Suprapubic skin (tissue), 4 donors: ENCODE measurements around the gene CCNJL. TPM values are rescaled to one million over a fixed set of nuclear protein-coding genes. Genes with fewer than 3 reads are reported as not detected.

Experiments
- DNase-seq, 2 donors: peaks; one replicate each; pipeline ENCODE4 v3.0.0-alpha.2; 2019; ENCODE audit warnings: low spot score in 2 of 2
- H3K27ac ChIP-seq: fragments of 200-600 bp; sonication (generic); one replicate; pipeline ENCODE4 v1.5.1; 2019
- H3K27me3 ChIP-seq: fragments of 200-600 bp; sonication (generic); one replicate; pipeline ENCODE4 v1.5.1; 2019
- H3K36me3 ChIP-seq: fragments of 200-600 bp; sonication (generic); one replicate; pipeline ENCODE4 v1.5.1; 2019
- H3K4me1 ChIP-seq: fragments of 200-600 bp; sonication (generic); one replicate; pipeline ENCODE4 v1.5.1; 2019
- H3K4me3 ChIP-seq: fragments of 200-600 bp; sonication (generic); one replicate; pipeline ENCODE4 v1.5.1; 2019; ENCODE audit warnings: mild to moderate bottlenecking
- H3K9me3 ChIP-seq: fragments of 200-600 bp; sonication (generic); one replicate; pipeline ENCODE4 v1.5.1; 2019
- EP300 ChIP-seq: sonication (generic); formaldehyde crosslinking; IDR thresholded peaks from one replicate; pipeline ENCODE4 v1.6.1; 2017; ENCODE audit warnings: antibody characterized with exemption
- POLR2A ChIP-seq, 2 donors: fragments of 450-650 bp; IDR thresholded peaks; one replicate each; pipeline ENCODE4 v1.6.1; 2017; ENCODE audit warnings: antibody characterized with exemption in 2 of 2, mild to moderate bottlenecking in 2 of 2, moderate library complexity in 2 of 2
- POLR2AphosphoS5 ChIP-seq, 3 donors: sonication (generic); formaldehyde crosslinking; IDR thresholded peaks; one replicate each; pipeline ENCODE4 v1.6.1; 2017; ENCODE audit warnings: antibody characterized with exemption in 3 of 3
- WGBS: methylation state at CpG from one replicate; pipeline ENCODE4 v1.1.5; 2018; 5-methylcytosine and 5-hydroxymethylcytosine counted together
- total RNA-seq, 4 donors: library from RNA; depleted of rRNA; stranded (reverse); fragments of >200 nt; gene quantifications; one replicate each; pipeline ENCODE4 v1.1.0, GENCODE V29; 2016
- TF ChIP-seq, protein P1 (sequence below), 2 donors: fragments of 200-600 bp in 1 of 2; fragments of 450-650 bp in 1 of 2; sonication (generic) in 1 of 2; IDR thresholded peaks; one replicate each; pipeline ENCODE4 v1.5.1; 2016 to 2019; ENCODE audit warnings: antibody characterized with exemption in 2 of 2, mild to moderate bottlenecking in 1 of 2, moderate library complexity in 1 of 2

Gene CCNJL
- total RNA-seq, 4 donors from 2014 or later = 0.34 to 1.2 (median 1.2) TPM; not detected in 1

DNA sequence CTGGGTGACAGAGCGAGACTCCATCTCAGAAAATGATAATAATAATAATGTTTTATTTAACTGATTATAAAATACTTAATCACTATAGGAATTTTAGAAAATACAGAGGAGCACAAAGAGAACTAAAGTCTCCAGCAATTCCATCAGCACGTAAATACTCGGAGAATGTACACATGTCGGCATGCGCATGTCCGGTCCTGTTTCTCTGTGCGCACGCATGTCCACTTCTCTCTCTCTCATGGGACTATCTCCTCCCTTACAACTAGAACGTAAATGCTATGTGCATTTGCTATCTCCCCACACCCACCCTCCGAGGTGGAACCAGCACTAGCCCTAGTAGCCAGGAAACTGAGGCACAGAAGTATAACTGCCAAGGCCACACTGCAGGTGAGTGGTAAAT is 19.0 kb downstream of the CCNJL start:
- Histone ChIP-seq H3K27me3 (no peaks in the 10 kb centered on the region), H3K4me3 (no peak overlapping the region), H3K36me3 (no peaks in the 10 kb centered on the region), H3K9me3 (no peaks in the 10 kb centered on the region), H3K27ac (no peak overlapping the region), H3K4me1 (peaks cover 10% of the 10 kb centered on the region)
- WGBS = 87% methylated on average over 10 of the region's 10 CpGs
- no peak for DNase-seq
- TF ChIP-seq POLR2AphosphoS5 (IDR thresholded peaks at IDR 0.05) (no peak), POLR2A (IDR thresholded peaks at IDR 0.05) (no peak), EP300 (no peak)
- TF ChIP-seq, protein P1, sequence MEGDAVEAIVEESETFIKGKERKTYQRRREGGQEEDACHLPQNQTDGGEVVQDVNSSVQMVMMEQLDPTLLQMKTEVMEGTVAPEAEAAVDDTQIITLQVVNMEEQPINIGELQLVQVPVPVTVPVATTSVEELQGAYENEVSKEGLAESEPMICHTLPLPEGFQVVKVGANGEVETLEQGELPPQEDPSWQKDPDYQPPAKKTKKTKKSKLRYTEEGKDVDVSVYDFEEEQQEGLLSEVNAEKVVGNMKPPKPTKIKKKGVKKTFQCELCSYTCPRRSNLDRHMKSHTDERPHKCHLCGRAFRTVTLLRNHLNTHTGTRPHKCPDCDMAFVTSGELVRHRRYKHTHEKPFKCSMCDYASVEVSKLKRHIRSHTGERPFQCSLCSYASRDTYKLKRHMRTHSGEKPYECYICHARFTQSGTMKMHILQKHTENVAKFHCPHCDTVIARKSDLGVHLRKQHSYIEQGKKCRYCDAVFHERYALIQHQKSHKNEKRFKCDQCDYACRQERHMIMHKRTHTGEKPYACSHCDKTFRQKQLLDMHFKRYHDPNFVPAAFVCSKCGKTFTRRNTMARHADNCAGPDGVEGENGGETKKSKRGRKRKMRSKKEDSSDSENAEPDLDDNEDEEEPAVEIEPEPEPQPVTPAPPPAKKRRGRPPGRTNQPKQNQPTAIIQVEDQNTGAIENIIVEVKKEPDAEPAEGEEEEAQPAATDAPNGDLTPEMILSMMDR (IDR thresholded peaks at IDR 0.05) = no peak

GRCh38 chr5:160291467-160291866 is 20.9 kb downstream of the CCNJL start:
- Histone ChIP-seq H3K27ac (no peak overlapping the region), H3K27me3 (no peaks in the 10 kb centered on the region), H3K4me3 (no peak overlapping the region), H3K4me1 (peaks cover 19% of the 10 kb centered on the region), H3K9me3 (no peaks in the 10 kb centered on the region), H3K36me3 (no peaks in the 10 kb centered on the region)
- DNase-seq = no peak
- 67% methylated on average over 8 of the region's 8 CpGs for WGBS
- TF ChIP-seq POLR2A (IDR thresholded peaks at IDR 0.05) (no peak), POLR2AphosphoS5 (IDR thresholded peaks at IDR 0.05) (no peak), EP300 (no peak)
- TF ChIP-seq, protein P1 (IDR thresholded peaks at IDR 0.05) = no peak

GRCh38 chr5:160290751-160291150 is 21.6 kb downstream of the CCNJL start:
- Histone ChIP-seq H3K9me3 (no peaks in the 10 kb centered on the region), H3K36me3 (no peaks in the 10 kb centered on the region), H3K4me1 (peaks cover 19% of the 10 kb centered on the region), H3K27me3 (no peaks in the 10 kb centered on the region), H3K4me3 (no peak overlapping the region), H3K27ac (no peak overlapping the region)
- no peak for TF ChIP-seq POLR2A (IDR thresholded peaks at IDR 0.05)
- TF ChIP-seq, protein P1 (IDR thresholded peaks at IDR 0.05) = no peak
- no peak for TF ChIP-seq POLR2AphosphoS5 (IDR thresholded peaks at IDR 0.05)
- no peak for TF ChIP-seq EP300
- WGBS = 98% methylated on average over 3 of the region's 3 CpGs
- peak in 1 of 2 donors; percentile 9 for DNase-seq

DNA sequence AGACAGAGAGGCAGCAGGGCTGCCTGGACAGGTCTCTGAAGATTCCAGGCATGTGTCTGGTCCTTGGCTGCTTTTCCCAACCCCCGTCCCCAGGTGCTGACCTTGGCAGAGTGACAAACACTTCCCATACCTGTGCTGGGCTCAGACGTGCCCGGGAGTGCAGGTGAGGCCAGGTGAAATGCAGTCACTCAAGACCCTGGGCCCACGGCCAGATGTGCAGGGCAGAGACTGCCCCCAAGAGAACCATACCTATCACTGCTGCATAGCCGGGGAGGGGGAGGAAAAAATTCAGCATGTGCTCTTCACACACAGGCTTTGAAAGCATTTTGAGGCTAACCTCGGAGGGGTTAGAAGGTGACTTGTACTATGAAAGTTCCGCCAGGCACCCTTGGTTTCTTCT is 22.6 kb downstream of the CCNJL start:
- no peak for TF ChIP-seq POLR2AphosphoS5 (IDR thresholded peaks at IDR 0.05)
- TF ChIP-seq POLR2A (IDR thresholded peaks at IDR 0.05) = no peak
- Histone ChIP-seq H3K27me3 (no peaks in the 10 kb centered on the region), H3K27ac (no peak overlapping the region), H3K9me3 (no peaks in the 10 kb centered on the region), H3K4me3 (no peak overlapping the region), H3K36me3 (no peaks in the 10 kb centered on the region), H3K4me1 (peaks cover 19% of the 10 kb centered on the region)
- DNase-seq = no peak
- 53% methylated on average over 4 of the region's 7 CpGs for WGBS

GRCh38 chr5:160289356-160289651 is 23.1 kb downstream of the CCNJL start:
- Histone ChIP-seq H3K9me3 (no peaks in the 10 kb centered on the region), H3K27me3 (no peaks in the 10 kb centered on the region), H3K4me3 (no peak overlapping the region), H3K4me1 (peaks cover 19% of the 10 kb centered on the region), H3K27ac (no peak overlapping the region), H3K36me3 (no peaks in the 10 kb centered on the region)
- DNase-seq = no peak
- 48% methylated on average over 2 of the region's 2 CpGs for WGBS
- TF ChIP-seq POLR2AphosphoS5 (IDR thresholded peaks at IDR 0.05) (no peak), POLR2A (IDR thresholded peaks at IDR 0.05) (no peak), EP300 (no peak)
- TF ChIP-seq, protein P1 (IDR thresholded peaks at IDR 0.05) = no peak

DNA sequence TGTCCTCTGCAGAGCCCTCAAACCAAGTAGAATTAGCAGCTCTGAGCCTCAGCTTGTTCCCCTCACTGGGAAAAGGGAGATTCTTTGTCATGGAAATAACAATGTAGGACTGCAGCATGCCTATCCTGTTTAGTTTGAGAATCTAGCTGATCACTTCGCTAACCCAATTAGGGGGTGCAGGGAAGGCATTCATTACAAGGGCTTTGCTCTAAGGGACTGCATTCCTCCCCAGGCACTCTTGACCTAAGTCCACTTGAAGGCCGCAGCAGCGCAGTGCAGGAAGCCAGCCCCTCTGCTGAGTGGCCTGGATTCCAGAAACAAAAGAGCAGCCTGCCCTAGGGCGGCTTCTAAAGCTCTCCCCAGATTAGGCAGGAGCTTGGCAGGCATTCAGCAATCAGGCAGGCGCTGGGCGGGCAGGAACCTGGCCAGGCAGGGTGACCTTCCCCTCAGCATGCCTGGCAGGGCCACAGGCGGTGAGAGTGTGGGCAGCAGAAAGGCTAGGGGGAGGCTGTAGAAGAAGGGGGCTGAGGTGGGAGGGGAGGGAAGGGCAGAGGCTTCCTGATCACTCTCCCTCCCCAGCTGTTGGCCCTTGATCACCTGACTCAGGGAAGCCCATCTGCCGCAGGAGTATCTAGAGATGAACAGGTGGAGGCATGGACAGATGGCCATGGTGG is 24.8 kb downstream of the CCNJL start:
- WGBS = 51% methylated on average over 7 of the region's 8 CpGs
- Histone ChIP-seq H3K4me3 (no peak overlapping the region), H3K27ac (no peak overlapping the region), H3K9me3 (no peaks in the 10 kb centered on the region), H3K36me3 (no peaks in the 10 kb centered on the region), H3K4me1 (peaks cover 19% of the 10 kb centered on the region), H3K27me3 (no peaks in the 10 kb centered on the region)
- no peak for DNase-seq
- no peak for TF ChIP-seq POLR2AphosphoS5 (IDR thresholded peaks at IDR 0.05)
- TF ChIP-seq, protein P1 (IDR thresholded peaks at IDR 0.05) = no peak
- no peak for TF ChIP-seq POLR2A (IDR thresholded peaks at IDR 0.05)
- no peak for TF ChIP-seq EP300
